GM21515 (cell line): ENCODE data around the gene CNTRL.

Source experiments
- ATAC-seq: cut with Tn5 transposase; IDR thresholded peaks from one replicate; pipeline ENCODE4 v1.9.1; 2021; ENCODE audit not compliant: unreplicated experiment

Gene CNTRL

GRCh38 chr9:121201045-121201737 lies 126.4 kb downstream of the CNTRL start:
- peak; percentile 35 for ATAC-seq

- ATAC-seq, result peak; percentile 84
Measured at GRCh38 chr9:121201738-121202533, 127.2 kb downstream of the CNTRL start, which contains the start of gene RAB14. Gene RAB14 (minus strand): TSS chr9:121201869. CDS start chr9:121193412, 8,457 bp downstream.

- no peak for ATAC-seq
Measured at GRCh38 chr9:121204121-121204520, 129.4 kb downstream of the CNTRL start.

- ATAC-seq, result no peak
Measured at GRCh38 chr9:121204611-121205010, 129.9 kb downstream of the CNTRL start.

- ATAC-seq, result peak; percentile 27
Measured at GRCh38 chr9:121206516-121207370, 132.0 kb downstream of the CNTRL start.

GRCh38 chr9:121207371-121207940 lies 132.7 kb downstream of the CNTRL start:
- ATAC-seq, result peak; percentile 76

- no peak for ATAC-seq
Measured at GRCh38 chr9:121210536-121210935, 135.8 kb downstream of the CNTRL start.

GRCh38 chr9:121213136-121213806 lies 138.5 kb downstream of the CNTRL start:
- no peak for ATAC-seq

GRCh38 chr9:121214005-121214404 lies 139.2 kb downstream of the CNTRL start:
- no peak for ATAC-seq

GRCh38 chr9:121216271-121216805 lies 141.6 kb downstream of the CNTRL start:
- ATAC-seq, result no peak

- peak; percentile 58 for ATAC-seq
Measured at GRCh38 chr9:121217609-121218292, 143.0 kb downstream of the CNTRL start.

- ATAC-seq, result no peak
Measured at GRCh38 chr9:121218357-121219027, 143.7 kb downstream of the CNTRL start.

GRCh38 chr9:121219530-121219929 lies 144.8 kb downstream of the CNTRL start:
- no peak for ATAC-seq

- no peak for ATAC-seq
Measured at GRCh38 chr9:121220996-121221663, 146.4 kb downstream of the CNTRL start.

GRCh38 chr9:121221664-121222055 lies 146.9 kb downstream of the CNTRL start:
- no peak for ATAC-seq

- no peak for ATAC-seq
Measured at GRCh38 chr9:121222524-121223171, 147.9 kb downstream of the CNTRL start.

GRCh38 chr9:121225240-121225639 lies 150.5 kb downstream of the CNTRL start:
- no peak for ATAC-seq

GRCh38 chr9:121226175-121226574 lies 151.4 kb downstream of the CNTRL start:
- no peak for ATAC-seq
